Measurements from ENCODE around the gene ZMIZ1. TPM values are rescaled to one million over a fixed set of nuclear protein-coding genes. Genes with fewer than 3 reads are reported as not detected.

ZMIZ1 gene
- total and polyA plus RNA-seq, 2 experiments from 2014 or later, result 9.2 to 30.9 TPM

- no peak overlapping the region for H3K27ac Mint-ChIP-seq
- H3K4me3 Mint-ChIP-seq, result no peak overlapping the region
Measured at GRCh38 chr10:79335470-79336235, 266.9 kb downstream of the ZMIZ1 start.

More at GRCh38 chr10:79335470-79336235, 266.9 kb downstream of the ZMIZ1 start:
- H4K20me1 ChIP-seq (replicated peaks; ENCODE audit: insufficient read depth), result no peaks in the 10 kb centered on the region
- H3K27ac ChIP-seq (ENCODE audit: low read depth), result no peak overlapping the region
- no peaks in the 10 kb centered on the region for H3F3A ChIP-seq (replicated peaks; ENCODE audit: low read depth)
- no peaks in the 10 kb centered on the region for H3K36me3 ChIP-seq (ENCODE audit: insufficient read depth)
- no peak overlapping the region for H3K4me2 ChIP-seq
- TF ChIP-seq, protein P1, sequence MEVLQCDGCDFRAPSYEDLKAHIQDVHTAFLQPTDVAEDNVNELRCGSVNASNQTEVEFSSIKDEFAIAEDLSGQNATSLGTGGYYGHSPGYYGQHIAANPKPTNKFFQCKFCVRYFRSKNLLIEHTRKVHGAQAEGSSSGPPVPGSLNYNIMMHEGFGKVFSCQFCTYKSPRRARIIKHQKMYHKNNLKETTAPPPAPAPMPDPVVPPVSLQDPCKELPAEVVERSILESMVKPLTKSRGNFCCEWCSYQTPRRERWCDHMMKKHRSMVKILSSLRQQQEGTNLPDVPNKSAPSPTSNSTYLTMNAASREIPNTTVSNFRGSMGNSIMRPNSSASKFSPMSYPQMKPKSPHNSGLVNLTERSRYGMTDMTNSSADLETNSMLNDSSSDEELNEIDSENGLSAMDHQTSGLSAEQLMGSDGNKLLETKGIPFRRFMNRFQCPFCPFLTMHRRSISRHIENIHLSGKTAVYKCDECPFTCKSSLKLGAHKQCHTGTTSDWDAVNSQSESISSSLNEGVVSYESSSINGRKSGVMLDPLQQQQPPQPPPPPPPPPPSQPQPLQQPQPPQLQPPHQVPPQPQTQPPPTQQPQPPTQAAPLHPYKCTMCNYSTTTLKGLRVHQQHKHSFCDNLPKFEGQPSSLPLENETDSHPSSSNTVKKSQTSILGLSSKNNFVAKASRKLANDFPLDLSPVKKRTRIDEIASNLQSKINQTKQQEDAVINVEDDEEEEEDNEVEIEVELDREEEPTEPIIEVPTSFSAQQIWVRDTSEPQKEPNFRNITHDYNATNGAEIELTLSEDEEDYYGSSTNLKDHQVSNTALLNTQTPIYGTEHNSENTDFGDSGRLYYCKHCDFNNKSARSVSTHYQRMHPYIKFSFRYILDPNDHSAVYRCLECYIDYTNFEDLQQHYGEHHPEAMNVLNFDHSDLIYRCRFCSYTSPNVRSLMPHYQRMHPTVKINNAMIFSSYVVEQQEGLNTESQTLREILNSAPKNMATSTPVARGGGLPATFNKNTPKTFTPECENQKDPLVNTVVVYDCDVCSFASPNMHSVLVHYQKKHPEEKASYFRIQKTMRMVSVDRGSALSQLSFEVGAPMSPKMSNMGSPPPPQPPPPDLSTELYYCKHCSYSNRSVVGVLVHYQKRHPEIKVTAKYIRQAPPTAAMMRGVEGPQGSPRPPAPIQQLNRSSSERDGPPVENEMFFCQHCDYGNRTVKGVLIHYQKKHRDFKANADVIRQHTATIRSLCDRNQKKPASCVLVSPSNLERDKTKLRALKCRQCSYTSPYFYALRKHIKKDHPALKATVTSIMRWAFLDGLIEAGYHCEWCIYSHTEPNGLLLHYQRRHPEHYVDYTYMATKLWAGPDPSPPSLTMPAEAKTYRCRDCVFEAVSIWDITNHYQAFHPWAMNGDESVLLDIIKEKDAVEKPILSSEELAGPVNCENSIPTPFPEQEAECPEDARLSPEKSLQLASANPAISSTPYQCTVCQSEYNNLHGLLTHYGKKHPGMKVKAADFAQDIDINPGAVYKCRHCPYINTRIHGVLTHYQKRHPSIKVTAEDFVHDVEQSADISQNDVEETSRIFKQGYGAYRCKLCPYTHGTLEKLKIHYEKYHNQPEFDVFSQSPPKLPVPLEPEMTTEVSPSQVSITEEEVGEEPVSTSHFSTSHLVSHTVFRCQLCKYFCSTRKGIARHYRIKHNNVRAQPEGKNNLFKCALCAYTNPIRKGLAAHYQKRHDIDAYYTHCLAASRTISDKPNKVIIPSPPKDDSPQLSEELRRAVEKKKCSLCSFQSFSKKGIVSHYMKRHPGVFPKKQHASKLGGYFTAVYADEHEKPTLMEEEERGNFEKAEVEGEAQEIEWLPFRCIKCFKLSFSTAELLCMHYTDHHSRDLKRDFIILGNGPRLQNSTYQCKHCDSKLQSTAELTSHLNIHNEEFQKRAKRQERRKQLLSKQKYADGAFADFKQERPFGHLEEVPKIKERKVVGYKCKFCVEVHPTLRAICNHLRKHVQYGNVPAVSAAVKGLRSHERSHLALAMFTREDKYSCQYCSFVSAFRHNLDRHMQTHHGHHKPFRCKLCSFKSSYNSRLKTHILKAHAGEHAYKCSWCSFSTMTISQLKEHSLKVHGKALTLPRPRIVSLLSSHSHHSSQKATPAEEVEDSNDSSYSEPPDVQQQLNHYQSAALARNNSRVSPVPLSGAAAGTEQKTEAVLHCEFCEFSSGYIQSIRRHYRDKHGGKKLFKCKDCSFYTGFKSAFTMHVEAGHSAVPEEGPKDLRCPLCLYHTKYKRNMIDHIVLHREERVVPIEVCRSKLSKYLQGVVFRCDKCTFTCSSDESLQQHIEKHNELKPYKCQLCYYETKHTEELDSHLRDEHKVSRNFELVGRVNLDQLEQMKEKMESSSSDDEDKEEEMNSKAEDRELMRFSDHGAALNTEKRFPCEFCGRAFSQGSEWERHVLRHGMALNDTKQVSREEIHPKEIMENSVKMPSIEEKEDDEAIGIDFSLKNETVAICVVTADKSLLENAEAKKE (CRISPR knock-in tag; IDR thresholded peaks at IDR 0.05), result no peak
- TF ChIP-seq NANOG (IDR thresholded peaks at IDR 0.05; ENCODE audit: borderline replicate concordance) (no peak), EZH2phosphoT487 (IDR thresholded peaks at IDR 0.05; ENCODE audit: unreplicated experiment) (no peak)
- TF ChIP-seq, protein P2, sequence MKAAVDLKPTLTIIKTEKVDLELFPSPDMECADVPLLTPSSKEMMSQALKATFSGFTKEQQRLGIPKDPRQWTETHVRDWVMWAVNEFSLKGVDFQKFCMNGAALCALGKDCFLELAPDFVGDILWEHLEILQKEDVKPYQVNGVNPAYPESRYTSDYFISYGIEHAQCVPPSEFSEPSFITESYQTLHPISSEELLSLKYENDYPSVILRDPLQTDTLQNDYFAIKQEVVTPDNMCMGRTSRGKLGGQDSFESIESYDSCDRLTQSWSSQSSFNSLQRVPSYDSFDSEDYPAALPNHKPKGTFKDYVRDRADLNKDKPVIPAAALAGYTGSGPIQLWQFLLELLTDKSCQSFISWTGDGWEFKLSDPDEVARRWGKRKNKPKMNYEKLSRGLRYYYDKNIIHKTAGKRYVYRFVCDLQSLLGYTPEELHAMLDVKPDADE (IDR thresholded peaks at IDR 0.05), result no peak
- H3K36me3 Mint-ChIP-seq (ENCODE audit: low read depth), result no peaks in the 10 kb centered on the region; the same call in 2 of the 3 replicates
- H3K4me1 Mint-ChIP-seq, result peaks cover 5% of the 10 kb centered on the region; the same call in 2 of the 3 replicates
- H3K4me3 ChIP-seq, result no peak overlapping the region
- H3K27me3 Mint-ChIP-seq (ENCODE audit: insufficient read depth, low read depth, poor library complexity), result peaks cover 15% of the 10 kb centered on the region
- H3K27me3 ChIP-seq (ENCODE audit: insufficient read depth), result no peaks in the 10 kb centered on the region
- no peak overlapping the region for H2AFZ ChIP-seq
- ATAC-seq (peak; percentile 35), DNase-seq (ENCODE audit: low spot score) (no peak)
- H3K9me2 ChIP-seq (ENCODE audit: insufficient read depth), result no peaks in the 10 kb centered on the region
- peaks cover 7% of the 10 kb centered on the region; the same call in 2 of the 3 replicates for H3K9me3 Mint-ChIP-seq
- no peaks in the 10 kb centered on the region for H3K79me2 ChIP-seq (replicated peaks; ENCODE audit: insufficient read depth)
- H3K4me1 ChIP-seq (ENCODE audit: insufficient read depth), result no peaks in the 10 kb centered on the region

All from GM23338 (cell line).